PC-9 (cell line): ENCODE data around the gene MRPL14. TPM values are rescaled to one million over a fixed set of nuclear protein-coding genes. Genes with fewer than 3 reads are reported as not detected.
"Not testable (repeated sequence)": the region's sequence is repeated elsewhere in the genome, so short reads cannot be mapped to it uniquely, and the experiment has no call there.

Experiments
- BruUV-seq: library from RNA; stranded (reverse); fragments of 400-500 nt; replicated peaks from 2 replicates; lab custom pipeline; 2021; lab: Mats Ljungman, UMichigan
- CTCF ChIA-PET: fragments of 300-600 bp; sonication (Branson Sonifier 250); formaldehyde crosslinking; loops from one replicate; lab custom pipeline; 2022; ENCODE audit warnings: antibody characterized with exemption; lab: Charles Lee
- POLR2A ChIA-PET: fragments of 300-600 bp; sonication (Branson Sonifier 250); formaldehyde crosslinking; loops from one replicate; lab custom pipeline; 2022; ENCODE audit warnings: antibody characterized with exemption; ENCODE audit not compliant: unreplicated experiment; lab: Charles Lee
- DNase-seq, 2 experiments: peaks; one replicate each; pipeline versions ENCODE4 v3.0.0 to v3.0.0-alpha.2; 2015 to 2022; ENCODE audit warnings: mixed read lengths in 1 of 2
- H2AFZ ChIP-seq: fragments of 200-600 bp; sonication (generic); 2 replicates; pipeline ENCODE4 v1.8.1; 2017; ENCODE audit warnings: antibody characterized with exemption
- H3F3A ChIP-seq: fragments of 200-600 bp; sonication (generic); 2 replicates; pipeline ENCODE4 v1.8.1; 2017; ENCODE audit warnings: antibody characterized with exemption, mild to moderate bottlenecking, low read depth; ENCODE audit not compliant: insufficient read depth
- H3K27ac ChIP-seq: fragments of 200-600 bp; sonication (generic); 2 replicates; pipeline ENCODE4 v1.6.1; 2016; ENCODE audit warnings: mixed run types
- H3K27me3 ChIP-seq: fragments of 200-600 bp; sonication (generic); 2 replicates; pipeline ENCODE4 v1.6.1; 2016; ENCODE audit warnings: low read depth, mixed run types; ENCODE audit not compliant: insufficient read depth
- H3K36me3 ChIP-seq: fragments of 200-600 bp; sonication (generic); 2 replicates; pipeline ENCODE4 v1.6.1; 2016; ENCODE audit warnings: low read depth, mixed run types
- H3K4me1 ChIP-seq: fragments of 200-600 bp; sonication (generic); replicated peaks from 2 replicates; pipeline ENCODE4 v1.6.1; 2016; ENCODE audit warnings: mixed run types; ENCODE audit not compliant: insufficient read depth
- H3K4me2 ChIP-seq: fragments of 200-600 bp; sonication (generic); 2 replicates; pipeline ENCODE4 v1.6.1; 2017; ENCODE audit warnings: mixed run types
- H3K4me3 ChIP-seq: fragments of 200-600 bp; sonication (generic); 2 replicates; pipeline ENCODE4 v1.6.1; 2016; ENCODE audit warnings: mixed run types
- H3K79me2 ChIP-seq: fragments of 200-600 bp; sonication (generic); 2 replicates; pipeline ENCODE4 v1.6.1; 2017; ENCODE audit warnings: low read depth, mixed run types
- H3K9me2 ChIP-seq: fragments of 200-600 bp; sonication (generic); 2 replicates; pipeline ENCODE4 v1.8.1; 2017; ENCODE audit warnings: mild to moderate bottlenecking; ENCODE audit not compliant: insufficient read depth
- H3K9me3 ChIP-seq: fragments of 200-600 bp; sonication (generic); 2 replicates; pipeline ENCODE4 v1.8.1; 2016; ENCODE audit warnings: low read depth; ENCODE audit not compliant: insufficient read depth
- H4K20me1 ChIP-seq: fragments of 200-600 bp; sonication (generic); 2 replicates; pipeline ENCODE4 v1.8.1; 2017; ENCODE audit not compliant: insufficient read depth
- EZH2 ChIP-seq: fragments of 200-600 bp; sonication (generic); IDR thresholded peaks from 2 replicates; pipeline ENCODE4 v1.8.0; 2017; ENCODE audit warnings: antibody characterized with exemption, low read depth
- intact Hi-C: fragments of 100-400 bp; cut with micrococcal nuclease; formaldehyde crosslinking; loops from one replicate; pipeline ENCODE4 v1.10.0; 2022; ENCODE audit not compliant: unreplicated experiment
- total RNA-seq: library from RNA; stranded (reverse); gene quantifications from 2 replicates; pipeline ENCODE4 v1.2.3, GENCODE V29; 2021
- TF ChIP-seq, protein P1 (sequence below): fragments of 200-600 bp; sonication (generic); conservative IDR thresholded peaks from 2 replicates; pipeline ENCODE4 v1.6.1; 2017; ENCODE audit warnings: mixed run types, antibody characterized with exemption, mild to moderate bottlenecking, moderate library complexity

MRPL14 gene
- total RNA-seq, 1 experiment from 2014 or later, result 96.3 TPM

DNA sequence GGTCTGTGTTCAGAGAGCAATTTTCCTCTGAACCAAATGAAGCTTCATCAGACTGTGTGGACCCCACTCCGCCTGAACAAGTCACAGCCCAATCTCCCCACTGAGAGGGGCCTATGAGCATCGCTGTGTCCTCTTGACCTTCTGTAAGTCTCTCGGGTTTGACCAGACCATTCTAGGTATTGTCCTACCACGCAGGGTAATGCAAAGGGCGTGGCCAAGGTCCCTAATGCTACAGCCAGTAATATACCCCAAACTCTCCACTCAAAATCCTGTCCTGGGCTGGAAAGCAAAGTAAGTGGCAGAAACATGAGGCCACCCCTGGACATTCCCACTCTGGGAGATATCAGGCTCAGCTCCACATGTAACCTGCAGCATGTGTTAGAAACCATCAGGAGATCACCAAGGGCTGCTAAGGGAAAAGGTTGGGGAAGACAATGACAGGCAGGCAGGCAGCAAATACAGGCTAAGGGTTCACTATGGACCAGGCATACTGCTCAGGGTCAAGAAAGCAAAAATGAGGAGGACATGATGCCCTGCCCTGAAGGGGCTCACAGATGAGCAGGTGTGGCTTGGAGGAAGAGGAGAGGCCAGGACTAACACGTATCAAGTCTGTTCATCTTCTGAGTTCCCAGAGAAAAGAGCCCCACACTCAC lies 33.4 kb downstream of the MRPL14 start:
- Histone ChIP-seq H3K27ac (no peak overlapping the region), H2AFZ (no peak overlapping the region), H3K4me1 (no peaks in the 10 kb centered on the region), H3F3A (peaks cover 12% of the 10 kb centered on the region; the same call in 1 of the 2 replicates), H3K4me2 (no peak overlapping the region), H4K20me1 (peaks cover 18% of the 10 kb centered on the region), H3K9me2 (no peaks in the 10 kb centered on the region), H3K27me3 (no peaks in the 10 kb centered on the region), H3K9me3 (no peaks in the 10 kb centered on the region), H3K36me3 (no peaks in the 10 kb centered on the region), H3K4me3 (no peak overlapping the region), H3K79me2 (no peaks in the 10 kb centered on the region)
- ChIA-PET CTCF (interaction anchor here (0.7 kb wide), 1 partner anchor 141 kb away, joined by 8 read pairs; no protein-coding TSS in a partner anchor), POLR2A (no interaction called here)
- BruUV-seq, result no TSS peak
- intact Hi-C loops, result no loop called here
- TF ChIP-seq, protein P1, sequence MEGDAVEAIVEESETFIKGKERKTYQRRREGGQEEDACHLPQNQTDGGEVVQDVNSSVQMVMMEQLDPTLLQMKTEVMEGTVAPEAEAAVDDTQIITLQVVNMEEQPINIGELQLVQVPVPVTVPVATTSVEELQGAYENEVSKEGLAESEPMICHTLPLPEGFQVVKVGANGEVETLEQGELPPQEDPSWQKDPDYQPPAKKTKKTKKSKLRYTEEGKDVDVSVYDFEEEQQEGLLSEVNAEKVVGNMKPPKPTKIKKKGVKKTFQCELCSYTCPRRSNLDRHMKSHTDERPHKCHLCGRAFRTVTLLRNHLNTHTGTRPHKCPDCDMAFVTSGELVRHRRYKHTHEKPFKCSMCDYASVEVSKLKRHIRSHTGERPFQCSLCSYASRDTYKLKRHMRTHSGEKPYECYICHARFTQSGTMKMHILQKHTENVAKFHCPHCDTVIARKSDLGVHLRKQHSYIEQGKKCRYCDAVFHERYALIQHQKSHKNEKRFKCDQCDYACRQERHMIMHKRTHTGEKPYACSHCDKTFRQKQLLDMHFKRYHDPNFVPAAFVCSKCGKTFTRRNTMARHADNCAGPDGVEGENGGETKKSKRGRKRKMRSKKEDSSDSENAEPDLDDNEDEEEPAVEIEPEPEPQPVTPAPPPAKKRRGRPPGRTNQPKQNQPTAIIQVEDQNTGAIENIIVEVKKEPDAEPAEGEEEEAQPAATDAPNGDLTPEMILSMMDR, result no peak
- TF ChIP-seq EZH2, result no peak
- no peak for DNase-seq

DNA sequence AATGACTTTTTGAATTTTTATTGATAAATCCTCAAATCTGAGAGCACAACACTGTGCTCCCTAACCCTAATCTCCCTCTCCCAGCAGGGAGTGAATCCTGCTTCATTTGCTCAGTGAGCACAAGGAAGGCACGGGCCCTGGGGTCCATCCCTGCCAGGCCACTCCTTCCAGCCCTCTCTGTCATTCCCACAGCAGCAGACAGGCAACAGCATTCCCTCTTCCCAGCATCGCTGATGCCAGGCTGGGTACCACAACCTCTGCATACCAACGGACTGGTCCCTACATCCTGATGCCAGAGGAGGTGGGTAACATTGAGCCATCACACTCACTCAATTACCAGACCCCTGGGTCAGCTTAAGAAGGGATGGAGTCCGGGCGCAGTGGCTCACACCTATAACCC lies 34.2 kb downstream of the MRPL14 start:
- CTCF ChIA-PET, result interaction anchor here (0.7 kb wide), 1 partner anchor 141 kb away, joined by 8 read pairs; no protein-coding TSS in a partner anchor
- H3K27ac ChIP-seq, result no peak overlapping the region
- H3K4me2 ChIP-seq, result no peak overlapping the region
- BruUV-seq, result no TSS peak
- no peak overlapping the region for H2AFZ ChIP-seq
- no peaks in the 10 kb centered on the region for H3K9me2 ChIP-seq
- no peak overlapping the region for H3K4me3 ChIP-seq
- no peaks in the 10 kb centered on the region for H3K9me3 ChIP-seq
- intact Hi-C loops, result no loop called here
- H3F3A ChIP-seq, result peaks cover 15% of the 10 kb centered on the region
- H3K4me1 ChIP-seq, result no peaks in the 10 kb centered on the region
- POLR2A ChIA-PET, result no interaction called here
- no peaks in the 10 kb centered on the region for H3K27me3 ChIP-seq
- TF ChIP-seq, protein P1, result no peak
- TF ChIP-seq EZH2, result no peak
- peaks cover 18% of the 10 kb centered on the region for H4K20me1 ChIP-seq
- no peaks in the 10 kb centered on the region for H3K79me2 ChIP-seq
- no peaks in the 10 kb centered on the region for H3K36me3 ChIP-seq
- no peak for DNase-seq

DNA sequence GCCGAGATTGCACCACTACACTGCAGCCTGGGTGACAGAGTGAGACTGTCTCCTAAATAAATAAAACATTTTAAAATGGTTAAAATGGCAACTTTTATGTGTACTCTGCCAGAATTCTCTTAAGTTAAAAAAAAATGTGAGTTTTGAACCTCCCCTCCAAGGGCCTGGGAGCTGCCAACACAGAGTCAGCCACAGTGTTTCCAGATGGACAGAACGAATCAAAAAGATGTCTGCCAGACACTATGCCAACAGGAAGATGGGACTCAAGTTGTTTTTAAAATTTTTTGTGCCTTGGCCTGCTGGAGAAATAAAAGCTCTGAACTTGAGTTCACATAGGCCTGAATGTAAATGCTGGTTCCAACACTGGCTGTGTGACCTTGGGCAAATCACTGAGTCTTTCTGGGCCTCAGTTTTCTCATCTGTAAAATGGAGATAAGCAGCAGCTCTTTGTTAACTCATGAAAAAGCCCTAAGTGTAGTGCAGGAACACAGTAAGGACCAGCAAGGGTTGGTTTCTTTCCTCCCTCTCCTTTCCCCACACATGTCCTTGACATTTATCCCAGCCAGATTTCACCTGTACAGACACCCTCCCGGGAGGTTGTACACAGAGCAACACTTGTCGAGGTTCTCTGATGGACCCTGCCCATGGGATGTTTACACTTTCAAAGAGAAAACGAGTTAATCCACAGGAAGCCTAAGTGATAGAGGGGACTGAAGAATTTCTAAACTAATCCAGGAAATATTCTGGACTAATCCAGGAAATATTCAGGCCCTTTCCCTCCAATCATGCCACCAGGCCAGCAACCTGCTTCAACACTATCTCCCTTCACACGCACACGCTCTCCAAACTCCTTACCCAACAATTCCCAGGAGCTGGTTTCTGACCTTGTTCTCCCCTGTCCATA lies 35.0 kb downstream of the MRPL14 start:
- POLR2A ChIA-PET, result interaction anchor here (0.5 kb wide), 1 partner anchor 22 kb away, joined by 4 read pairs; no protein-coding TSS in a partner anchor
- no peak overlapping the region for H3K27ac ChIP-seq
- no peak overlapping the region for H3K4me2 ChIP-seq
- peaks cover 4% of the 10 kb centered on the region; the same call in 1 of the 2 replicates for H3K4me1 ChIP-seq
- CTCF ChIA-PET, result interaction anchor here (0.6 kb wide), 1 partner anchor 463 kb away, joined by 6 read pairs; the partner anchor contains the start of gene GTPBP2
- H3F3A ChIP-seq, result peaks cover 10% of the 10 kb centered on the region
- no peaks in the 10 kb centered on the region for H3K9me3 ChIP-seq
- TF ChIP-seq EZH2, result no peak
- TF ChIP-seq, protein P1, result no peak
- no peaks in the 10 kb centered on the region for H3K9me2 ChIP-seq
- no peaks in the 10 kb centered on the region for H3K79me2 ChIP-seq
- intact Hi-C loops, result no loop called here
- H3K27me3 ChIP-seq, result no peaks in the 10 kb centered on the region
- no peaks in the 10 kb centered on the region for H3K36me3 ChIP-seq
- H3K4me3 ChIP-seq, result no peak overlapping the region
- H4K20me1 ChIP-seq, result peaks cover 13% of the 10 kb centered on the region
- no peak for DNase-seq
- no TSS peak for BruUV-seq
- no peak overlapping the region for H2AFZ ChIP-seq

DNA sequence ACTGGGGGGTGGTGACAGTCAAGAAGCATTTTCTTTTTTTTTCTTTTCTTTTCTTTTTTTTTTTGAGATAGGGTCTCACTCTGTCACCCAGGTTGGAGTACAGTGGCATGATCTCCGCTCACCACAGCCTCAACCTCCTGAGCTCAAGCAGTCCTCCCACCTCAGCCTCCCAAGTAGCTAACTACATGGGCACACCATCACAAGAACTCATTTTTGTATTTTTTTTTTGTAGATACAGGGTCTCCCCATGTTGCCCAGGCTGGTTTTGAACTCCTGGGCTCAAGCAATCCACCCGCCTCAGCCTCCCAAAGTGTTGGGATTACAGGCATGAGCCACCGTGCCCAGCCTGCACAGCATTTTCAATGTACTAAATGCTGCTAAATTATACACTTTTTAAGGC lies 35.9 kb downstream of the MRPL14 start:
- H3K4me1 ChIP-seq, BruUV-seq, H2AFZ ChIP-seq, H3F3A ChIP-seq, DNase-seq, H3K4me3 ChIP-seq, H3K4me2 ChIP-seq, H3K27me3 ChIP-seq, H3K27ac ChIP-seq, H3K9me3 ChIP-seq, H3K79me2 ChIP-seq, H3K9me2 ChIP-seq, intact Hi-C loops, H3K36me3 ChIP-seq: not testable (repeated sequence)
- H4K20me1 ChIP-seq, result peaks cover 11% of the 10 kb centered on the region
- CTCF ChIA-PET, result interaction anchor here (0.6 kb wide), 1 partner anchor 462 kb away, joined by 6 read pairs; the partner anchor contains the start of gene GTPBP2
- POLR2A ChIA-PET, result interaction anchor here (0.5 kb wide), 1 partner anchor 23 kb away, joined by 4 read pairs; no protein-coding TSS in a partner anchor
